ENCODE data around the gene NTM.
A peak's percentile ranks its signal among the peaks of the same experiment; 100 is the strongest.

The NTM gene

DNA sequence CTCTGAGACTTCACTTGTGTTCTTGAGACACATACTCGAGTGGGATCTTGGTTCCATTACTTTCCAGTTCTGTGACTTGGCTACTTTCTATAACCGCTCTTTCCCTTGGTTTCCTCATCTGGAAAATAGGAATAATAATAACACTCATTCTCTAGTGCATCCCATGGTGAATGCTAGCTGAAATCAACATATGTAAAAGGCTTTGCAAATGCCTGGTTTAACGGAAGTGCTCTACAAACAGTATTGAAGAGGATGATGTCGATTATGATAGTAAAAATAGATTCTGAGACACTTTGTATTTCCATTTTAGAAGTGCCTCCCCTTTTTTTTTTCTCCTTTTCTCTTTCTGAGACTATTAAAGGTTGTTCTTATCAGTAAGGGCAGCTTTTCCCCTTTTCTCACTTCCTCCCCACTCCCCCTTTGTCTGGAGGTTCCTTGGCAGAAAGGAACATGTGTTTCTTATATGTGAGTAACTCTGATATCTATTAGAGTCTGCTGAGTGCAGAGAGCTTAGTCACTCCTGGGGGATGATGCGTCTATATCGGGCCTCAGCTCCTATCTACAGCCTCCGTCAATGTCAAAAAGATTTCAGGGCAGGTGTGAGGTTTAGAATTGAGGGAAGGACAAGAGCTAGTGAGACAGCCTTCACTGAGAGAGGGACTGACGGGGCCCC, 489.3 kb downstream of the NTM start:
- H3K23ac ChIP-seq (ENCODE audit: low read length in 2 of 2) = no peak overlapping the region
- no peak overlapping the region for H4K8ac ChIP-seq (ENCODE audit: low read length)
- no peak for DNase-seq
- WGBS = 75% methylated on average over 6 of the region's 8 CpGs
- no peaks in the 10 kb centered on the region for H3K9me3 ChIP-seq (ENCODE audit: control insufficient read depth, low read length)
- H2AFZ ChIP-seq (ENCODE audit: low read depth, low read length) = no peak overlapping the region
- H3K4me1 ChIP-seq (ENCODE audit: control insufficient read depth, insufficient read depth, low read depth, low read length) = no peaks in the 10 kb centered on the region
- H2BK12ac ChIP-seq (ENCODE audit: low read length in 2 of 2) = no peak overlapping the region
- no peak overlapping the region for H3K4ac ChIP-seq (ENCODE audit: low read depth in 1 of 2, low read length in 2 of 2)
- H3K27ac ChIP-seq (ENCODE audit: low read length, poor library complexity, severe bottlenecking) = no peak overlapping the region
- no peak overlapping the region for H2AK5ac ChIP-seq (ENCODE audit: low read length, severe bottlenecking)
- H3K79me1 ChIP-seq (replicated peaks; ENCODE audit: low read length, poor library complexity, severe bottlenecking) = no peaks in the 10 kb centered on the region
- no peak overlapping the region for H4K91ac ChIP-seq (ENCODE audit: low read length)
- H3K4me2 ChIP-seq (ENCODE audit: low read length, poor library complexity, severe bottlenecking) = no peak overlapping the region
- H3K18ac ChIP-seq (ENCODE audit: low read depth in 1 of 2, low read length in 2 of 2) = no peak overlapping the region
- no peaks in the 10 kb centered on the region for H3K36me3 ChIP-seq (ENCODE audit: control insufficient read depth in 1 of 2, insufficient read depth in 2 of 2, low read depth in 1 of 2, low read length in 2 of 2)
- no peak overlapping the region for H3K14ac ChIP-seq (ENCODE audit: low read length in 2 of 2)
- H2BK15ac ChIP-seq (ENCODE audit: low read depth, poor library complexity, severe bottlenecking) = no peak overlapping the region
- H3K4me3 ChIP-seq (ENCODE audit: insufficient read depth in 1 of 2, low read depth in 1 of 2, low read length in 2 of 2) = no peak overlapping the region
- H3K9ac ChIP-seq (ENCODE audit: low read length) = no peak overlapping the region
- no peak overlapping the region for H2BK120ac ChIP-seq (ENCODE audit: low read depth, low read length)
- no peak overlapping the region for H2BK5ac ChIP-seq (ENCODE audit: low read depth, low read length, poor library complexity, severe bottlenecking)
- H3K27me3 ChIP-seq (ENCODE audit: control insufficient read depth in 1 of 2, insufficient read depth in 1 of 2, low read length in 2 of 2) = peaks cover 0 to 22% of the 10 kb centered on the region in 2 experiments

DNA sequence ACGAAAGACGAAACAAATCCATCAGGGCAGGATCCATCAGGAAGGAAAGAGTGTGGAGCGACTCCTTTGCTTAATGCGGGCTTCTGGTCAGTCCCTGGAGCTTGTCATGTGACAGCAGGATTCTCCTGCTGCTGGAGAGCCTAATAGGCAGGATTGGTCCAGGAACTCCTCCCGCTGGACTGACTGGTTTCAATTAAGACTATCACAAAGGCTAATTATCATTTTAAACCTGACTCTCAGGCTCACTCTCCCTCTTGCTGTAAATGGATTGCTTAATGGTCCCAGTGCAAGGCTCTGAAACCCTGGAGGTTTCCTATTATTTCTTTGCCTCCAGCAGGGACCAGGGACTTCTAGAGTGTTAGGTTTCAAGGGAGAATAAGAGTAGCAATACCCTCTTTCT, 493.8 kb downstream of the NTM start:
- 49% methylated on average over 5 of the region's 5 CpGs for WGBS
- Histone ChIP-seq H3K4me3 (ENCODE audit: insufficient read depth in 1 of 2, low read depth in 1 of 2, low read length in 2 of 2) (no peak overlapping the region), H4K91ac (ENCODE audit: low read length) (no peak overlapping the region), H3K9me3 (ENCODE audit: control insufficient read depth, low read length) (no peaks in the 10 kb centered on the region), H3K27me3 (ENCODE audit: control insufficient read depth in 1 of 2, insufficient read depth in 1 of 2, low read length in 2 of 2) (no peaks in the 10 kb centered on the region), H2BK120ac (ENCODE audit: low read depth, low read length) (no peak overlapping the region), H2BK5ac (ENCODE audit: low read depth, low read length, poor library complexity, severe bottlenecking) (no peak overlapping the region), H4K8ac (ENCODE audit: low read length) (no peak overlapping the region), H2BK12ac (ENCODE audit: low read length in 2 of 2) (no peak overlapping the region), H3K4me1 (ENCODE audit: control insufficient read depth, insufficient read depth, low read depth, low read length) (peaks cover 5% of the 10 kb centered on the region), H3K23ac (ENCODE audit: low read length in 2 of 2) (no peak overlapping the region), H3K9ac (ENCODE audit: low read length) (no peak overlapping the region), H3K27ac (ENCODE audit: low read length, poor library complexity, severe bottlenecking) (no peak overlapping the region), H3K4me2 (ENCODE audit: low read length, poor library complexity, severe bottlenecking) (no peak overlapping the region), H3K79me1 (replicated peaks; ENCODE audit: low read length, poor library complexity, severe bottlenecking) (peaks cover 4% of the 10 kb centered on the region), H3K4ac (ENCODE audit: low read depth in 1 of 2, low read length in 2 of 2) (no peak overlapping the region), H3K36me3 (ENCODE audit: control insufficient read depth in 1 of 2, insufficient read depth in 2 of 2, low read depth in 1 of 2, low read length in 2 of 2) (no peaks in the 10 kb centered on the region), H3K14ac (ENCODE audit: low read length in 2 of 2) (no peak overlapping the region), H2BK15ac (ENCODE audit: low read depth, poor library complexity, severe bottlenecking) (no peak overlapping the region), H3K18ac (ENCODE audit: low read depth in 1 of 2, low read length in 2 of 2) (no peak overlapping the region), H2AK5ac (ENCODE audit: low read length, severe bottlenecking) (no peak overlapping the region), H2AFZ (ENCODE audit: low read depth, low read length) (no peak overlapping the region)
- DNase-seq = no peak

DNA sequence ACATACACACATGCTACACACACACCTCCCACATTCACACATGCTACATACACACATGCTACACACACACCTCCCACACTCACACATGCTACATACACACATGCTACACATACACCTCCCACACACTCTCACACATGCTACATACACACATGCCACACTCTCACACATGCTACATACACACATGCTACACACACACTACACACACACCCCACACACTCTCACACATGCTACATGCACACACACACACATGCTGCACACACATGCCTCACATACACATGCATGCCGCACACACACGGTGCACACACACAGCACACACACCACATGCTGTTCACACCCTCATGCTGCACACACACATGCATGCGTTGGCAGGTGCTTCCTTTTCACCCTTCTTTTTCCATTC, 495.4 kb downstream of the NTM start:
- H3K4me3 ChIP-seq (ENCODE audit: insufficient read depth in 1 of 2, low read depth in 1 of 2, low read length in 2 of 2) = no peak overlapping the region
- no peak overlapping the region for H3K18ac ChIP-seq (ENCODE audit: low read depth in 1 of 2, low read length in 2 of 2)
- WGBS = 96% methylated on average over 3 of the region's 3 CpGs
- no peak overlapping the region for H3K9ac ChIP-seq (ENCODE audit: low read length)
- H3K4me1 ChIP-seq (ENCODE audit: control insufficient read depth, insufficient read depth, low read depth, low read length) = peaks cover 5% of the 10 kb centered on the region
- H2BK5ac ChIP-seq (ENCODE audit: low read depth, low read length, poor library complexity, severe bottlenecking) = no peak overlapping the region
- no peak overlapping the region for H4K91ac ChIP-seq (ENCODE audit: low read length)
- H3K36me3 ChIP-seq (ENCODE audit: control insufficient read depth in 1 of 2, insufficient read depth in 2 of 2, low read depth in 1 of 2, low read length in 2 of 2) = no peaks in the 10 kb centered on the region
- no peak overlapping the region for H2AK5ac ChIP-seq (ENCODE audit: low read length, severe bottlenecking)
- no peak overlapping the region for H3K4ac ChIP-seq (ENCODE audit: low read depth in 1 of 2, low read length in 2 of 2)
- H3K27me3 ChIP-seq (ENCODE audit: control insufficient read depth in 1 of 2, insufficient read depth in 1 of 2, low read length in 2 of 2) = no peaks in the 10 kb centered on the region
- H2BK120ac ChIP-seq (ENCODE audit: low read depth, low read length) = no peak overlapping the region
- no peak overlapping the region for H4K8ac ChIP-seq (ENCODE audit: low read length)
- DNase-seq = no peak
- peak overlapping the region in 1 of 2 experiments; percentile 96 for H3K14ac ChIP-seq (ENCODE audit: low read length in 2 of 2)
- H3K27ac ChIP-seq (ENCODE audit: low read length, poor library complexity, severe bottlenecking) = no peak overlapping the region
- H3K9me3 ChIP-seq (ENCODE audit: control insufficient read depth, low read length) = no peaks in the 10 kb centered on the region
- no peak overlapping the region for H3K4me2 ChIP-seq (ENCODE audit: low read length, poor library complexity, severe bottlenecking)
- no peak overlapping the region for H2AFZ ChIP-seq (ENCODE audit: low read depth, low read length)
- peaks cover 4% of the 10 kb centered on the region for H3K79me1 ChIP-seq (replicated peaks; ENCODE audit: low read length, poor library complexity, severe bottlenecking)
- no peak overlapping the region for H3K23ac ChIP-seq (ENCODE audit: low read length in 2 of 2)
- H2BK12ac ChIP-seq (ENCODE audit: low read length in 2 of 2) = no peak overlapping the region
- H2BK15ac ChIP-seq (ENCODE audit: low read depth, poor library complexity, severe bottlenecking) = no peak overlapping the region

DNA sequence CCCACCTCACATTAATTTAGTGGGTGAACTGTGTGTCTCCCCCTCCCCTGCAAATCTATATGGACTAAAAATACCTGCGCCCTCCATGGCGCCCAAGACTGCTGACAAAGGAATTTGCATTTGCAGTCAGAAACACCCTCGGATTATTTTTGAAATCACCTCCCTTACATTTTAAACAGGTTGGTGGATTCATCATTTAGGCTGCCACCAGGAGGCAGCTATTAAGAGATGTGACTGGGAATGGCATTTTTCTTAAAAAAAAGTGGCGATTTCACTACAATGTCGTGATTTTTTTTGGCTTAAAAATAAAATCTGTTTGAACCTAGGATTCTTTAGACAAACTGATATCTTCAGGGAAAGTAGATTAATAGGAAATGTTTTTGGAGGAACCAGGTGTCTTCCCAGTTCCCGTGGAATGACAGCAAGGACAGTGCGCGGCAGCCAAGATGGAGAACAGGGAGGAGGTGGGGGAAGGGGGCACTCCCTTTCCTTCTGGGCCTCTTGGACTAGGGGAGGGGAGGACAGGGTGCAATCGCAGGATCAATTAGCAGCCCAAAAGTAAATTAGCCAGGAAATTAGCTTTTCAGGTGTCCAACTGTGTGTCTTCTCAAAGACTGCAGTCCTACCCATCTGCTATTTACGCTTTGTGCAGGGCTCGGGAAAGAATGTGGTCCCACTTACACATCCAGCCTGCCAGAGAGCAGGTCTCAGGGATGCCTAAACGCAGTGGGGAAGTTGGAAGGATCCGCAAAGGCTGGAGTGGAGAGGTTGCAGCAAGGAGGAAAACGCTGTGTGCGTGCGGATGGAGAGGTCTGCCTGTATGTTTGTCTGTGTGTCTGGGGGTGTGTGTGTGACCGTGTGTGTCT, 496.4 kb downstream of the NTM start:
- Histone ChIP-seq H2BK15ac (ENCODE audit: low read depth, poor library complexity, severe bottlenecking) (no peak overlapping the region), H4K8ac (ENCODE audit: low read length) (peak overlapping the region; percentile 38), H2BK120ac (ENCODE audit: low read depth, low read length) (no peak overlapping the region), H2BK5ac (ENCODE audit: low read depth, low read length, poor library complexity, severe bottlenecking) (no peak overlapping the region), H3K79me1 (replicated peaks; ENCODE audit: low read length, poor library complexity, severe bottlenecking) (peaks cover 4% of the 10 kb centered on the region), H3K9me3 (ENCODE audit: control insufficient read depth, low read length) (no peaks in the 10 kb centered on the region), H3K36me3 (ENCODE audit: control insufficient read depth in 1 of 2, insufficient read depth in 2 of 2, low read depth in 1 of 2, low read length in 2 of 2) (no peaks in the 10 kb centered on the region), H3K14ac (ENCODE audit: low read length in 2 of 2) (peak overlapping the region in 1 of 2 experiments; percentile 9), H2BK12ac (ENCODE audit: low read length in 2 of 2) (peak overlapping the region in 1 of 2 experiments; percentile 68), H4K91ac (ENCODE audit: low read length) (peak overlapping the region; percentile 37), H2AFZ (ENCODE audit: low read depth, low read length) (peak overlapping the region; percentile 36), H3K18ac (ENCODE audit: low read depth in 1 of 2, low read length in 2 of 2) (no peak overlapping the region), H3K4me1 (ENCODE audit: control insufficient read depth, insufficient read depth, low read depth, low read length) (peaks cover 5% of the 10 kb centered on the region), H3K27me3 (ENCODE audit: control insufficient read depth in 1 of 2, insufficient read depth in 1 of 2, low read length in 2 of 2) (no peaks in the 10 kb centered on the region), H3K27ac (ENCODE audit: low read length, poor library complexity, severe bottlenecking) (no peak overlapping the region), H3K9ac (ENCODE audit: low read length) (no peak overlapping the region), H3K4me3 (ENCODE audit: insufficient read depth in 1 of 2, low read depth in 1 of 2, low read length in 2 of 2) (no peak overlapping the region), H3K4me2 (ENCODE audit: low read length, poor library complexity, severe bottlenecking) (no peak overlapping the region), H3K23ac (ENCODE audit: low read length in 2 of 2) (no peak overlapping the region), H2AK5ac (ENCODE audit: low read length, severe bottlenecking) (peak overlapping the region; percentile 2), H3K4ac (ENCODE audit: low read depth in 1 of 2, low read length in 2 of 2) (peak overlapping the region in 1 of 2 experiments; percentile 38)
- DNase-seq = no peak
- 81% methylated on average over 16 of the region's 17 CpGs for WGBS

Measured in mesenchymal stem cell (in vitro differentiated cells and primary cell).